HG03571 (cell line): ENCODE data around the gene LMTK3.
A peak's percentile ranks its signal among the peaks of the same experiment; 100 is the strongest.

Experiments
- ATAC-seq: cut with Tn5 transposase; IDR thresholded peaks from one replicate; pipeline ENCODE4 v1.9.1; 2021; ENCODE audit not compliant: unreplicated experiment

Gene LMTK3

GRCh38 chr19:48475369-48476068 is 36.1 kb downstream of the LMTK3 start:
- ATAC-seq = no peak

GRCh38 chr19:48474084-48474592 is 37.5 kb downstream of the LMTK3 start:
- no peak for ATAC-seq

- ATAC-seq = no peak
Measured at GRCh38 chr19:48473161-48473966, 38.3 kb downstream of the LMTK3 start.

GRCh38 chr19:48471836-48472235 is 39.8 kb downstream of the LMTK3 start:
- ATAC-seq = no peak

- ATAC-seq = no peak
Measured at GRCh38 chr19:48470856-48471255, 40.8 kb downstream of the LMTK3 start.

- no peak for ATAC-seq
Measured at GRCh38 chr19:48469934-48470680, 41.5 kb downstream of the LMTK3 start.

- peak; percentile 2 for ATAC-seq
Measured at GRCh38 chr19:48469289-48469881, 42.2 kb downstream of the LMTK3 start, which contains the start of gene CYTH2. TSS of gene CYTH2 (plus strand) at chr19:48469369. CDS start at chr19:48469508, 139 bp downstream.

- peak; percentile 84 for ATAC-seq
Measured at GRCh38 chr19:48468772-48469288, 42.8 kb downstream of the LMTK3 start.

- no peak for ATAC-seq
Measured at GRCh38 chr19:48466561-48467325, 44.9 kb downstream of the LMTK3 start.

- ATAC-seq = no peak
Measured at GRCh38 chr19:48465215-48465614, 46.4 kb downstream of the LMTK3 start.

GRCh38 chr19:48461982-48462655 is 49.5 kb downstream of the LMTK3 start:
- no peak for ATAC-seq

- ATAC-seq = no peak
Measured at GRCh38 chr19:48461651-48461981, 50.0 kb downstream of the LMTK3 start.

- no peak for ATAC-seq
Measured at GRCh38 chr19:48458016-48458415, 53.6 kb downstream of the LMTK3 start.

- ATAC-seq = no peak
Measured at GRCh38 chr19:48456864-48457263, 54.8 kb downstream of the LMTK3 start.

- no peak for ATAC-seq
Measured at GRCh38 chr19:48455908-48456562, 55.6 kb downstream of the LMTK3 start.

GRCh38 chr19:48455171-48455907 is 56.3 kb downstream of the LMTK3 start, which contains the start of gene KCNJ14:
TSS of gene KCNJ14 (plus strand) at chr19:48455574. CDS start at chr19:48461725, 6,151 bp downstream.
- ATAC-seq = no peak

GRCh38 chr19:48454150-48454730 is 57.4 kb downstream of the LMTK3 start:
- ATAC-seq = no peak
